ENCODE data around the gene PEF1.

The PEF1 gene

GRCh38 chr1:31671147-31671546, 26.5 kb upstream of the PEF1 start:
- no peak for DNase-seq (ENCODE audit: low spot score)

GRCh38 chr1:31670593-31670964, 25.9 kb upstream of the PEF1 start:
- no peak for DNase-seq (ENCODE audit: low spot score)

- DNase-seq (ENCODE audit: low spot score), result no peak
Observed at GRCh38 chr1:31669786-31670592, 25.3 kb upstream of the PEF1 start.

- DNase-seq (ENCODE audit: low spot score), result no peak
Observed at GRCh38 chr1:31669433-31669785, 24.7 kb upstream of the PEF1 start.

GRCh38 chr1:31668303-31668883, 23.7 kb upstream of the PEF1 start:
- no peak for DNase-seq (ENCODE audit: low spot score)

- no peak for DNase-seq (ENCODE audit: low spot score)
Observed at GRCh38 chr1:31667065-31667785, 22.5 kb upstream of the PEF1 start.

- DNase-seq (ENCODE audit: low spot score), result no peak
Observed at GRCh38 chr1:31666263-31666963, 21.7 kb upstream of the PEF1 start.

GRCh38 chr1:31665234-31665878, 20.7 kb upstream of the PEF1 start:
- DNase-seq (ENCODE audit: low spot score), result no peak

- no peak for DNase-seq (ENCODE audit: low spot score)
Observed at GRCh38 chr1:31664528-31664927, 19.9 kb upstream of the PEF1 start.

- DNase-seq (ENCODE audit: low spot score), result peak; percentile 78
Observed at GRCh38 chr1:31663622-31664452, 19.2 kb upstream of the PEF1 start.

GRCh38 chr1:31662463-31662862, 17.8 kb upstream of the PEF1 start:
- no peak for DNase-seq (ENCODE audit: low spot score)

GRCh38 chr1:31661856-31662255, 17.2 kb upstream of the PEF1 start:
- no peak for DNase-seq (ENCODE audit: low spot score)

- DNase-seq (ENCODE audit: low spot score), result no peak
Observed at GRCh38 chr1:31660871-31661455, 16.3 kb upstream of the PEF1 start.

- no peak for DNase-seq (ENCODE audit: low spot score)
Observed at GRCh38 chr1:31659889-31660288, 15.2 kb upstream of the PEF1 start.

- DNase-seq (ENCODE audit: low spot score), result no peak
Observed at GRCh38 chr1:31658721-31659120, 14.0 kb upstream of the PEF1 start.

- no peak for DNase-seq (ENCODE audit: low spot score)
Observed at GRCh38 chr1:31657972-31658510, 13.4 kb upstream of the PEF1 start.

GRCh38 chr1:31657020-31657804, 12.5 kb upstream of the PEF1 start:
- no peak for DNase-seq (ENCODE audit: low spot score)

GRCh38 chr1:31655756-31656155, 11.1 kb upstream of the PEF1 start:
- DNase-seq (ENCODE audit: low spot score), result no peak

GRCh38 chr1:31655104-31655503, 10.4 kb upstream of the PEF1 start:
- no peak for DNase-seq (ENCODE audit: low spot score)

GRCh38 chr1:31654474-31654776, 9.7 kb upstream of the PEF1 start:
- no peak for DNase-seq (ENCODE audit: low spot score)
